ENCODE measurements around the gene KCTD1.

Gene KCTD1

DNA sequence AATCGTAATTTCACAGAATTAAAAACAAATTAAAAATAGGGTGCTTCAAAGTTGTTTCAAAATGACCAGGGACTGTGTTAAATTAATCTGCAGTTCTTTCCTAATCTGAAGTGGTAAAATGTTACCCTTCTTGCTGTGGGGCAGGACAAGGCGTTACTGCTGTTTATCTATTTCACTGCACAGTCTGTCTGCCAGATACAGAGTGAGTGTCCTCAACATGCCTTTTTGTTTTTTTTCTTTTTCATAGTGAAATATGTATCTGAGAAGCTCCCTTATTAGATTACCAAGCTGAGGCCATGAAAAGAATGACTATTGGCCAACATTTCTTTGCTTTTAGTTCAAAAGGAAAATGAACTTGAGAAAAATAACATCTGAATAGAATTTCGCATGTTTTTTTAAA, 38.0 kb downstream of the KCTD1 start:
- H3K79me2 ChIP-seq (ENCODE audit: insufficient read depth, low read length): peaks cover 2% of the 10 kb centered on the region; the same call in 1 of the 2 replicates
- peaks cover 2% of the 10 kb centered on the region; the same call in 1 of the 2 replicates for H3K36me3 ChIP-seq (ENCODE audit: insufficient read depth, low read length)
- H3K9ac ChIP-seq (ENCODE audit: low read depth, low read length): no peak overlapping the region
- ATAC-seq (ENCODE audit: insufficient read depth, low read depth): no peak
- no peaks in the 10 kb centered on the region for H3K4me1 ChIP-seq (ENCODE audit: insufficient read depth, low read length)
- no peak overlapping the region for H3K27ac ChIP-seq (ENCODE audit: low read length)
- no peak overlapping the region for H3K4me2 ChIP-seq (ENCODE audit: insufficient read depth, low read length)
- no peaks in the 10 kb centered on the region for H3K9me3 ChIP-seq (ENCODE audit: insufficient read depth, low read length, severe bottlenecking)
- no peaks in the 10 kb centered on the region for H4K20me1 ChIP-seq (ENCODE audit: insufficient read depth, low read length)
- TF ChIP-seq EZH2 (IDR thresholded peaks at IDR 0.05; ENCODE audit: borderline replicate concordance, low read depth, low read length, severe bottlenecking): no peak
- TF ChIP-seq CTCF (IDR thresholded peaks at IDR 0.05; ENCODE audit: borderline replicate concordance, extremely low read depth, low read length, poor library complexity, severe bottlenecking): no peak
- no peaks in the 10 kb centered on the region for H3K27me3 ChIP-seq (ENCODE audit: insufficient read depth, low read length, poor library complexity)
- no peak overlapping the region for H3K4me3 ChIP-seq (ENCODE audit: low read depth in 1 of 2, low read length in 2 of 2)
- H2AFZ ChIP-seq (ENCODE audit: low read depth, low read length): no peak overlapping the region
- no peak for DNase-seq

- Histone ChIP-seq H3K4me3 (ENCODE audit: low read depth in 1 of 2, low read length in 2 of 2) (no peak overlapping the region), H3K4me2 (ENCODE audit: insufficient read depth, low read length) (no peak overlapping the region), H3K9ac (ENCODE audit: low read depth, low read length) (no peak overlapping the region), H4K20me1 (ENCODE audit: insufficient read depth, low read length) (no peaks in the 10 kb centered on the region), H3K36me3 (ENCODE audit: insufficient read depth, low read length) (peaks cover 1% of the 10 kb centered on the region), H3K27me3 (ENCODE audit: insufficient read depth, low read length, poor library complexity) (no peaks in the 10 kb centered on the region), H3K27ac (ENCODE audit: low read length) (no peak overlapping the region), H3K79me2 (ENCODE audit: insufficient read depth, low read length) (peaks cover 6% of the 10 kb centered on the region; the same call in 1 of the 2 replicates), H2AFZ (ENCODE audit: low read depth, low read length) (no peak overlapping the region), H3K9me3 (ENCODE audit: insufficient read depth, low read length, severe bottlenecking) (no peaks in the 10 kb centered on the region), H3K4me1 (ENCODE audit: insufficient read depth, low read length) (peaks cover 11% of the 10 kb centered on the region)
- DNase-seq (no peak), ATAC-seq (ENCODE audit: insufficient read depth, low read depth) (no peak)
- no peak for TF ChIP-seq CTCF (IDR thresholded peaks at IDR 0.05; ENCODE audit: borderline replicate concordance, extremely low read depth, low read length, poor library complexity, severe bottlenecking)
- no peak for TF ChIP-seq EZH2 (IDR thresholded peaks at IDR 0.05; ENCODE audit: borderline replicate concordance, low read depth, low read length, severe bottlenecking)
These were observed 42.3 kb downstream of the KCTD1 start for GRCh38 chr18:26506012-26506411.

GRCh38 chr18:26504831-26505230, 43.5 kb downstream of the KCTD1 start:
- Histone ChIP-seq H3K27ac (ENCODE audit: low read length) (no peak overlapping the region), H4K20me1 (ENCODE audit: insufficient read depth, low read length) (no peaks in the 10 kb centered on the region), H3K4me3 (ENCODE audit: low read depth in 1 of 2, low read length in 2 of 2) (no peak overlapping the region)

More at GRCh38 chr18:26504831-26505230, 43.5 kb downstream of the KCTD1 start:
- no peak overlapping the region for H3K9ac ChIP-seq (ENCODE audit: low read depth, low read length)
- no peak for ATAC-seq (ENCODE audit: insufficient read depth, low read depth)
- peaks cover 6% of the 10 kb centered on the region; the same call in 1 of the 2 replicates for H3K79me2 ChIP-seq (ENCODE audit: insufficient read depth, low read length)
- peaks cover 8% of the 10 kb centered on the region for H3K36me3 ChIP-seq (ENCODE audit: insufficient read depth, low read length)
- TF ChIP-seq CTCF (IDR thresholded peaks at IDR 0.05; ENCODE audit: borderline replicate concordance, extremely low read depth, low read length, poor library complexity, severe bottlenecking): no peak
- no peak for TF ChIP-seq EZH2 (IDR thresholded peaks at IDR 0.05; ENCODE audit: borderline replicate concordance, low read depth, low read length, severe bottlenecking)
- no peaks in the 10 kb centered on the region for H3K27me3 ChIP-seq (ENCODE audit: insufficient read depth, low read length, poor library complexity)
- no peak overlapping the region for H2AFZ ChIP-seq (ENCODE audit: low read depth, low read length)
- no peak for DNase-seq
- peaks cover 11% of the 10 kb centered on the region for H3K4me1 ChIP-seq (ENCODE audit: insufficient read depth, low read length)
- H3K4me2 ChIP-seq (ENCODE audit: insufficient read depth, low read length): no peak overlapping the region
- no peaks in the 10 kb centered on the region for H3K9me3 ChIP-seq (ENCODE audit: insufficient read depth, low read length, severe bottlenecking)

Data from DND-41 (cell line).